ENCODE results near the gene RAI1.

Gene RAI1

GRCh38 chr17:17846645-17847044 is 165.4 kb downstream of the RAI1 start:
- Histone ChIP-seq H3K9ac (ENCODE audit: low read length) (no peak overlapping the region), H3K4me3 (ENCODE audit: low read length) (no peak overlapping the region), H3K27ac (ENCODE audit: low read depth, low read length) (no peak overlapping the region), H3K4me1 (ENCODE audit: control insufficient read depth, insufficient read depth, low read length) (peaks cover 15% of the 10 kb centered on the region), H3K36me3 (ENCODE audit: control insufficient read depth, insufficient read depth, low read length) (peaks cover 12% of the 10 kb centered on the region), H3K27me3 (ENCODE audit: control insufficient read depth, insufficient read depth, low read length) (no peaks in the 10 kb centered on the region)

GRCh38 chr17:17847118-17847689 is 165.9 kb downstream of the RAI1 start:
- Histone ChIP-seq H3K27ac (ENCODE audit: low read depth, low read length) (no peak overlapping the region), H3K36me3 (ENCODE audit: control insufficient read depth, insufficient read depth, low read length) (peaks cover 12% of the 10 kb centered on the region), H3K9ac (ENCODE audit: low read length) (no peak overlapping the region), H3K27me3 (ENCODE audit: control insufficient read depth, insufficient read depth, low read length) (no peaks in the 10 kb centered on the region), H3K4me3 (ENCODE audit: low read length) (no peak overlapping the region), H3K4me1 (ENCODE audit: control insufficient read depth, insufficient read depth, low read length) (peaks cover 15% of the 10 kb centered on the region)

GRCh38 chr17:17847726-17848125 is 166.5 kb downstream of the RAI1 start:
- Histone ChIP-seq H3K27ac (ENCODE audit: low read depth, low read length) (no peak overlapping the region), H3K27me3 (ENCODE audit: control insufficient read depth, insufficient read depth, low read length) (no peaks in the 10 kb centered on the region), H3K4me3 (ENCODE audit: low read length) (no peak overlapping the region), H3K4me1 (ENCODE audit: control insufficient read depth, insufficient read depth, low read length) (peaks cover 15% of the 10 kb centered on the region), H3K9ac (ENCODE audit: low read length) (no peak overlapping the region), H3K36me3 (ENCODE audit: control insufficient read depth, insufficient read depth, low read length) (peaks cover 12% of the 10 kb centered on the region)

GRCh38 chr17:17848311-17849082 is 167.2 kb downstream of the RAI1 start:
- Histone ChIP-seq H3K4me3 (ENCODE audit: low read length) (no peak overlapping the region), H3K4me1 (ENCODE audit: control insufficient read depth, insufficient read depth, low read length) (peaks cover 15% of the 10 kb centered on the region), H3K9ac (ENCODE audit: low read length) (no peak overlapping the region), H3K36me3 (ENCODE audit: control insufficient read depth, insufficient read depth, low read length) (peaks cover 12% of the 10 kb centered on the region), H3K27me3 (ENCODE audit: control insufficient read depth, insufficient read depth, low read length) (no peaks in the 10 kb centered on the region), H3K27ac (ENCODE audit: low read depth, low read length) (peak overlapping the region; percentile 10)

- peak overlapping the region; percentile 50 for H3K27ac ChIP-seq (ENCODE audit: low read depth, low read length)
- peaks cover 12% of the 10 kb centered on the region for H3K36me3 ChIP-seq (ENCODE audit: control insufficient read depth, insufficient read depth, low read length)
- no peaks in the 10 kb centered on the region for H3K27me3 ChIP-seq (ENCODE audit: control insufficient read depth, insufficient read depth, low read length)
- no peak overlapping the region for H3K4me3 ChIP-seq (ENCODE audit: low read length)
- H3K4me1 ChIP-seq (ENCODE audit: control insufficient read depth, insufficient read depth, low read length): peaks cover 15% of the 10 kb centered on the region
- no peak overlapping the region for H3K9ac ChIP-seq (ENCODE audit: low read length)
Measured at GRCh38 chr17:17849147-17849820, 168.0 kb downstream of the RAI1 start.

GRCh38 chr17:17849845-17850373 is 168.7 kb downstream of the RAI1 start:
- H3K27me3 ChIP-seq (ENCODE audit: control insufficient read depth, insufficient read depth, low read length): no peaks in the 10 kb centered on the region
- H3K36me3 ChIP-seq (ENCODE audit: control insufficient read depth, insufficient read depth, low read length): peaks cover 12% of the 10 kb centered on the region
- H3K9ac ChIP-seq (ENCODE audit: low read length): no peak overlapping the region

GRCh38 chr17:17851103-17852002 is 170.1 kb downstream of the RAI1 start:
- Histone ChIP-seq H3K4me1 (ENCODE audit: control insufficient read depth, insufficient read depth, low read length) (peaks cover 15% of the 10 kb centered on the region), H3K9ac (ENCODE audit: low read length) (no peak overlapping the region)

More at GRCh38 chr17:17849845-17850373, 168.7 kb downstream of the RAI1 start:
- Histone ChIP-seq H3K4me1 (ENCODE audit: control insufficient read depth, insufficient read depth, low read length) (peaks cover 15% of the 10 kb centered on the region), H3K4me3 (ENCODE audit: low read length) (no peak overlapping the region), H3K27ac (ENCODE audit: low read depth, low read length) (peak overlapping the region; percentile 50)

GRCh38 chr17:17852930-17853329 is 171.7 kb downstream of the RAI1 start:
- Histone ChIP-seq H3K27ac (ENCODE audit: low read depth, low read length) (no peak overlapping the region), H3K27me3 (ENCODE audit: control insufficient read depth, insufficient read depth, low read length) (no peaks in the 10 kb centered on the region), H3K36me3 (ENCODE audit: control insufficient read depth, insufficient read depth, low read length) (peaks cover 6% of the 10 kb centered on the region), H3K9ac (ENCODE audit: low read length) (no peak overlapping the region), H3K4me1 (ENCODE audit: control insufficient read depth, insufficient read depth, low read length) (peaks cover 15% of the 10 kb centered on the region), H3K4me3 (ENCODE audit: low read length) (no peak overlapping the region)

More at GRCh38 chr17:17851103-17852002, 170.1 kb downstream of the RAI1 start:
- H3K27me3 ChIP-seq (ENCODE audit: control insufficient read depth, insufficient read depth, low read length): no peaks in the 10 kb centered on the region
- H3K4me3 ChIP-seq (ENCODE audit: low read length): no peak overlapping the region
- H3K36me3 ChIP-seq (ENCODE audit: control insufficient read depth, insufficient read depth, low read length): peaks cover 10% of the 10 kb centered on the region
- no peak overlapping the region for H3K27ac ChIP-seq (ENCODE audit: low read depth, low read length)

- peaks cover 6% of the 10 kb centered on the region for H3K36me3 ChIP-seq (ENCODE audit: control insufficient read depth, insufficient read depth, low read length)
- no peaks in the 10 kb centered on the region for H3K27me3 ChIP-seq (ENCODE audit: control insufficient read depth, insufficient read depth, low read length)
- H3K4me3 ChIP-seq (ENCODE audit: low read length): no peak overlapping the region
- H3K27ac ChIP-seq (ENCODE audit: low read depth, low read length): no peak overlapping the region
- H3K4me1 ChIP-seq (ENCODE audit: control insufficient read depth, insufficient read depth, low read length): peaks cover 10% of the 10 kb centered on the region
- no peak overlapping the region for H3K9ac ChIP-seq (ENCODE audit: low read length)
Measured at GRCh38 chr17:17853811-17854447, 172.7 kb downstream of the RAI1 start.

- H3K27ac ChIP-seq (ENCODE audit: low read depth, low read length): no peak overlapping the region
- H3K9ac ChIP-seq (ENCODE audit: low read length): no peak overlapping the region
- H3K36me3 ChIP-seq (ENCODE audit: control insufficient read depth, insufficient read depth, low read length): peaks cover 4% of the 10 kb centered on the region
- H3K4me3 ChIP-seq (ENCODE audit: low read length): no peak overlapping the region
- no peaks in the 10 kb centered on the region for H3K27me3 ChIP-seq (ENCODE audit: control insufficient read depth, insufficient read depth, low read length)
- H3K4me1 ChIP-seq (ENCODE audit: control insufficient read depth, insufficient read depth, low read length): no peaks in the 10 kb centered on the region
Measured at GRCh38 chr17:17855976-17856375, 174.7 kb downstream of the RAI1 start.

- Histone ChIP-seq H3K4me1 (ENCODE audit: control insufficient read depth, insufficient read depth, low read length) (no peaks in the 10 kb centered on the region), H3K9ac (ENCODE audit: low read length) (no peak overlapping the region), H3K27me3 (ENCODE audit: control insufficient read depth, insufficient read depth, low read length) (no peaks in the 10 kb centered on the region), H3K36me3 (ENCODE audit: control insufficient read depth, insufficient read depth, low read length) (peaks cover 8% of the 10 kb centered on the region), H3K27ac (ENCODE audit: low read depth, low read length) (no peak overlapping the region), H3K4me3 (ENCODE audit: low read length) (no peak overlapping the region)
Measured at GRCh38 chr17:17856386-17856785, 175.1 kb downstream of the RAI1 start.

Measured in rectal smooth muscle tissue (tissue), 1 donor.